ENCODE results near the gene TSR1. TPM values are rescaled to one million over a fixed set of nuclear protein-coding genes. Genes with fewer than 3 reads are reported as not detected.

The TSR1 gene
- total and polyA plus RNA-seq, 9 of the 15 experiments (the other 6 are each of a cell fraction or from before 2014, with no cell fraction given): 16.4 to 87.5 (median 55.2) TPM

DNA sequence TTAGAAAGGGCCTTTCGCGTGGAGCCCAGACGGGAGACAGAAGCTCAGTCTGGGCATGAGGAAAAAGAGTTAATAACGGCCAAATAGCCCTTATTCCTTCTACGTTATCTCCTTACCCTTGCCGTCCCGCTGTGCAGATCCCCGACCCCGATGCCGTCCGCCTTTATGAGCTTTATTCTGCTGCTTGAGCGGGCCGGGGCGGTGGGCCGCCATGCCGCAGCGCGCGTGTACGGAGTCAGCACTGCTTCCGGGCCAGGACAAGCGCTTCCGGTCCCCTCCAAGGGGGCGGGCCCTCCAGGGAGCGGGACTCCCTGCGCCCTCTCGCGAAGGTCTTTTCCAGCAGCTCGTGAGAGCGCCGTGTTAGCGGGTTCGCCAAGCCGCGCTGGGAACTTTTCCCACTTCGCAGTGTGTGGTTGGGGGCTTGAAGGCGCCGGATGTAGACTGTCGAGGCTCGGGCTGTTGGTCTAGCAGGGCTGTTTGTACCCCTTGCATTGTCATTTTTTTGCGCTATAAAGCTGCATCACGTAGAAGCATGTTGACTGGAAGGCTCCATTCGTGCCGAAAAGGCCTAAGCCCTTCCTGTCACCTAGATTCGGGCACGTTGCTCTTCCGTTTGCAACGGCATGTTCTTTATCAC, at the start of gene TSR1 (continued):
- TF ChIP-seq SMAD1 (IDR thresholded peaks at IDR 0.05; ENCODE audit: low read depth, low read length, partially characterized antibody) (no peak), MCM3 (IDR thresholded peaks at IDR 0.05) (no peak), ZNF445 (CRISPR knock-in tag; IDR thresholded peaks at IDR 0.05; ENCODE audit: low read depth) (no peak), POLR2AphosphoS2 (IDR thresholded peaks at IDR 0.05; ENCODE audit: low read length) (no peak; the same call in 1 of the 2 replicates), MIER1 (IDR thresholded peaks at IDR 0.05; ENCODE audit: low read depth) (no peak), ZNF347 (CRISPR knock-in tag; IDR thresholded peaks at IDR 0.05; ENCODE audit: low read depth) (no peak), EP400 (IDR thresholded peaks at IDR 0.05) (peak; percentile 99), PTBP1 (IDR thresholded peaks at IDR 0.05; ENCODE audit: low read depth, low read length) (no peak), SIRT6 (IDR thresholded peaks at IDR 0.05; ENCODE audit: low read depth, low read length) (no peak), FOXK2 (conservative IDR thresholded peaks at IDR 0.05 in 1 of 2, IDR thresholded peaks at IDR 0.05 in 1 of 2; ENCODE audit: low read depth in 2 of 2) (0 out of 4 replicates have a peak, but pooled peaks of 1 of the 2 experiments have one; percentile 16), NR3C1 (CRISPR knock-in tag; IDR thresholded peaks at IDR 0.05) (no peak), HDGF (IDR thresholded peaks at IDR 0.05) (no peak), NCOA2 (IDR thresholded peaks at IDR 0.05; ENCODE audit: partially characterized antibody in 2 of 2) (no peak), KLF13 (tag; IDR thresholded peaks at IDR 0.05; ENCODE audit: borderline replicate concordance, low read depth) (peak; percentile 78; the same call in 1 of the 2 replicates), PURB (CRISPR knock-in tag; IDR thresholded peaks at IDR 0.05; ENCODE audit: low read depth) (no peak), BCOR (IDR thresholded peaks at IDR 0.05) (peak; percentile 16; the same call in 1 of the 2 replicates)
- TF ChIP-seq, protein P1, sequence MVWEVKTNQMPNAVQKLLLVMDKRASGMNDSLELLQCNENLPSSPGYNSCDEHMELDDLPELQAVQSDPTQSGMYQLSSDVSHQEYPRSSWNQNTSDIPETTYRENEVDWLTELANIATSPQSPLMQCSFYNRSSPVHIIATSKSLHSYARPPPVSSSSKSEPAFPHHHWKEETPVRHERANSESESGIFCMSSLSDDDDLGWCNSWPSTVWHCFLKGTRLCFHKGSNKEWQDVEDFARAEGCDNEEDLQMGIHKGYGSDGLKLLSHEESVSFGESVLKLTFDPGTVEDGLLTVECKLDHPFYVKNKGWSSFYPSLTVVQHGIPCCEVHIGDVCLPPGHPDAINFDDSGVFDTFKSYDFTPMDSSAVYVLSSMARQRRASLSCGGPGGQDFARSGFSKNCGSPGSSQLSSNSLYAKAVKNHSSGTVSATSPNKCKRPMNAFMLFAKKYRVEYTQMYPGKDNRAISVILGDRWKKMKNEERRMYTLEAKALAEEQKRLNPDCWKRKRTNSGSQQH (CRISPR knock-in tag; IDR thresholded peaks at IDR 0.05): no peak
- TF ChIP-seq, protein P2, sequence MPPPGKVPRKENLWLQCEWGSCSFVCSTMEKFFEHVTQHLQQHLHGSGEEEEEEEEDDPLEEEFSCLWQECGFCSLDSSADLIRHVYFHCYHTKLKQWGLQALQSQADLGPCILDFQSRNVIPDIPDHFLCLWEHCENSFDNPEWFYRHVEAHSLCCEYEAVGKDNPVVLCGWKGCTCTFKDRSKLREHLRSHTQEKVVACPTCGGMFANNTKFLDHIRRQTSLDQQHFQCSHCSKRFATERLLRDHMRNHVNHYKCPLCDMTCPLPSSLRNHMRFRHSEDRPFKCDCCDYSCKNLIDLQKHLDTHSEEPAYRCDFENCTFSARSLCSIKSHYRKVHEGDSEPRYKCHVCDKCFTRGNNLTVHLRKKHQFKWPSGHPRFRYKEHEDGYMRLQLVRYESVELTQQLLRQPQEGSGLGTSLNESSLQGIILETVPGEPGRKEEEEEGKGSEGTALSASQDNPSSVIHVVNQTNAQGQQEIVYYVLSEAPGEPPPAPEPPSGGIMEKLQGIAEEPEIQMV (tag; conservative IDR thresholded peaks at IDR 0.05; ENCODE audit: low read depth): no peak
- TF ChIP-seq, protein P3, sequence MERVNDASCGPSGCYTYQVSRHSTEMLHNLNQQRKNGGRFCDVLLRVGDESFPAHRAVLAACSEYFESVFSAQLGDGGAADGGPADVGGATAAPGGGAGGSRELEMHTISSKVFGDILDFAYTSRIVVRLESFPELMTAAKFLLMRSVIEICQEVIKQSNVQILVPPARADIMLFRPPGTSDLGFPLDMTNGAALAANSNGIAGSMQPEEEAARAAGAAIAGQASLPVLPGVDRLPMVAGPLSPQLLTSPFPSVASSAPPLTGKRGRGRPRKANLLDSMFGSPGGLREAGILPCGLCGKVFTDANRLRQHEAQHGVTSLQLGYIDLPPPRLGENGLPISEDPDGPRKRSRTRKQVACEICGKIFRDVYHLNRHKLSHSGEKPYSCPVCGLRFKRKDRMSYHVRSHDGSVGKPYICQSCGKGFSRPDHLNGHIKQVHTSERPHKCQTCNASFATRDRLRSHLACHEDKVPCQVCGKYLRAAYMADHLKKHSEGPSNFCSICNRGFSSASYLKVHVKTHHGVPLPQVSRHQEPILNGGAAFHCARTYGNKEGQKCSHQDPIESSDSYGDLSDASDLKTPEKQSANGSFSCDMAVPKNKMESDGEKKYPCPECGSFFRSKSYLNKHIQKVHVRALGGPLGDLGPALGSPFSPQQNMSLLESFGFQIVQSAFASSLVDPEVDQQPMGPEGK (CRISPR knock-in tag; IDR thresholded peaks at IDR 0.05; ENCODE audit: borderline replicate concordance): no peak
- TF ChIP-seq, protein P4, sequence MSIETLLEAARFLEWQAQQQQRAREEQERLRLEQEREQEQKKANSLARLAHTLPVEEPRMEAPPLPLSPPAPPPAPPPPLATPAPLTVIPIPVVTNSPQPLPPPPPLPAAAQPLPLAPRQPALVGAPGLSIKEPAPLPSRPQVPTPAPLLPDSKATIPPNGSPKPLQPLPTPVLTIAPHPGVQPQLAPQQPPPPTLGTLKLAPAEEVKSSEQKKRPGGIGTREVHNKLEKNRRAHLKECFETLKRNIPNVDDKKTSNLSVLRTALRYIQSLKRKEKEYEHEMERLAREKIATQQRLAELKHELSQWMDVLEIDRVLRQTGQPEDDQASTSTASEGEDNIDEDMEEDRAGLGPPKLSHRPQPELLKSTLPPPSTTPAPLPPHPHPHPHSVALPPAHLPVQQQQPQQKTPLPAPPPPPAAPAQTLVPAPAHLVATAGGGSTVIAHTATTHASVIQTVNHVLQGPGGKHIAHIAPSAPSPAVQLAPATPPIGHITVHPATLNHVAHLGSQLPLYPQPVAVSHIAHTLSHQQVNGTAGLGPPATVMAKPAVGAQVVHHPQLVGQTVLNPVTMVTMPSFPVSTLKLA (conservative IDR thresholded peaks at IDR 0.05): peak; percentile 93 to 98
- TF ChIP-seq, protein P5, sequence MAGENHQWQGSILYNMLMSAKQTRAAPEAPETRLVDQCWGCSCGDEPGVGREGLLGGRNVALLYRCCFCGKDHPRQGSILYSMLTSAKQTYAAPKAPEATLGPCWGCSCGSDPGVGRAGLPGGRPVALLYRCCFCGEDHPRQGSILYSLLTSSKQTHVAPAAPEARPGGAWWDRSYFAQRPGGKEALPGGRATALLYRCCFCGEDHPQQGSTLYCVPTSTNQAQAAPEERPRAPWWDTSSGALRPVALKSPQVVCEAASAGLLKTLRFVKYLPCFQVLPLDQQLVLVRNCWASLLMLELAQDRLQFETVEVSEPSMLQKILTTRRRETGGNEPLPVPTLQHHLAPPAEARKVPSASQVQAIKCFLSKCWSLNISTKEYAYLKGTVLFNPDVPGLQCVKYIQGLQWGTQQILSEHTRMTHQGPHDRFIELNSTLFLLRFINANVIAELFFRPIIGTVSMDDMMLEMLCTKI (IDR thresholded peaks at IDR 0.05; ENCODE audit: partially characterized antibody): no peak
